NCI-H128 (cell line): Measurements from ENCODE around the gene AMMECR1.
A peak's percentile ranks its signal among the peaks of the same experiment; 100 is the strongest.

ENCODE experiments used
- DNase-seq: peaks from one replicate; lab custom pipeline; 2025; ENCODE audit not compliant: unreplicated experiment; lab: John Stamatoyannopoulos, UW

AMMECR1 gene

DNA sequence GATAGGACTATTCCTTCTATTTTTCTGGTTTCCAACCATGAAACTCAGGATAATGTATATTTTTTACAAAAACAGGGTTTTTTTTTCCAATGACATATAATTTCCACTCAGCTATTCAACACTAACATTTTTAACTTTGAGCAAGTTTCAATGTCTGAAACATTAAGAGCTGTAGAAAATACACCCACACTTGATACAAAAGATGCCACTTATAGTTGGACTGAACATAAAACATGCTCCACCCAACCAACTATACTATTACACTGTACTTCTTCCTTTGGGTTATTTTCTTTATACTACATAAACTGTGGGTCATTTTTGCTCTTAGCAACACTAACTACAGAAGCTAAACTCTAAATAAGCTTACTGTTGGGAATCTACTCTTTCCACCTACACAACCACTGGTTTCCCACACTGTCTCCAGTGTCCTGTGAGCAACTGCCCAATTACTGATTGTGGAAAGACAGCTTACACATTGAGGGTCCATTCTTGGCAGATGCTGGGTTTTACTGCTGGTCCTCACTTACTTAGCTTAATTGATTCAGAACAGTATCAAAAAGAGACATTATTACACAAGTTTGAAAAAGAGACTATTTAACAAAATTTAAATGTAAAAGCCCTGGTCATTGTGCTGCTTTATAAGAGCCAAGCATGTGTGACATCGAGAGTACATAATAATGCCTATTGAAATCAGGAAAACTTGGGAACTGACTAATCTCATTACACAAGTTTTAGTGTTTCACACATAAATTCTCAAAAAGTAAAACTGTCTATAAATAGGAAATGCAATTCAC lies 6.3 kb downstream of the AMMECR1 start:
- DNase-seq = no peak

- DNase-seq = no peak
Measured at GRCh38 chrX:110310896-110311295, 7.0 kb downstream of the AMMECR1 start.

DNA sequence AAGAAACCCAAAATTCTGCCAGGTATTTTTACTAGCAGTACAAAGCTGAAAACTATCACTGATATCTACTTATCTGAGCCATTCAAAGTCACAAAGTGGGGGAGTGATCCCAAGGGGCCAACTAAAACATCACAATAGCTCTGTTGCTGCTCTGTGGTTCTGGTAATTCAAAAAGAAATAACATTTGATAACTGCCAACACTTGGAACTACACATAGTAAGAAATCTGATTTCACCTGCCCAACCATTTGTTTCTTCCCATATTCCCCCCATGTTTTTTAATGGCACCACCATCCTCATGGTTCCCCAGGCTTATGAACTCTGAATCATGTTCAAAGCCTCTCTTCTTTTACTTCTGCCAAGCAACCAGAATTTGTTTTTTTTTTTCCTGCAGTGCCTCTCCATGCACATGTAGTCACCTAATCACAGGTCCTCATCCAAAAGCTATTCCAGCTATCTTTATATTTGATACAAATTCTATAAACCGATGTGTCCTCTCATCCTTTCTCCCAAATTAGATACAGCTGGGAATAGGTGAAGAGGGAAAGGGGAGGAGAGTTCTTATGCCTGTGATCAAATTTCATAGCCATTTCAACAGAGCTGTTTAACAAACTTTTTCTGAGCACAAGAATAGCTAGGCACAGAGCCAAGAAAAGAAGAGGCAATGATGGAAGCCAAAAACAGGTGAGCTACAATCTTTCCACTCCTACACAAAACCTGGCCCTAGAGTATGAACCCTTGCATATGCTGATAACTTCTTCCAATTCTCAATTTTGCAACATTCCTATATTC lies 7.7 kb downstream of the AMMECR1 start:
- peak; percentile 24 for DNase-seq

GRCh38 chrX:110308220-110308619 lies 9.7 kb downstream of the AMMECR1 start:
- no peak for DNase-seq

- no peak for DNase-seq
Measured at GRCh38 chrX:110304884-110305283, 13.0 kb downstream of the AMMECR1 start.

DNA sequence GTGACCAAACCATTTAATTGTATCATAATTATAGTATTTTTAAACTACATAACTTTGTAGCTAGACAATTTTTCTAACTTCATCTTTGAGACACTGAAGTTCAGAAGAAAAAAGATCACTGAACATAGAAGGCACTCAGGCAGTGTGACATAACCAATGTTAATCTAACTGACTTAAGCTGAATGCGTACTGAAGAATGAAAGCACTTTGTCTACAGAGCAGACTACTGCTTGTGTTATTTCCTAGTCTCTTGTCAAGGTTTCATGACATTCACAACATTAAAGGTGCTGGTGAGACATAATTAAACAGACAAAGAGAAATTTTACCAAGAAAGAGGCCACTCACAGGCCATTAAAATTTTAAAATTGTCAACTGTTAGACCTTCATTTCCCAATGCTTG lies 13.5 kb downstream of the AMMECR1 start:
- no peak for DNase-seq

- no peak for DNase-seq
Measured at GRCh38 chrX:110302975-110303374, 14.9 kb downstream of the AMMECR1 start.

GRCh38 chrX:110301194-110301593 lies 16.7 kb downstream of the AMMECR1 start:
- DNase-seq = no peak

GRCh38 chrX:110294087-110294486 lies 23.8 kb downstream of the AMMECR1 start:
- no peak for DNase-seq

GRCh38 chrX:110293658-110294057 lies 24.2 kb downstream of the AMMECR1 start:
- no peak for DNase-seq

DNA sequence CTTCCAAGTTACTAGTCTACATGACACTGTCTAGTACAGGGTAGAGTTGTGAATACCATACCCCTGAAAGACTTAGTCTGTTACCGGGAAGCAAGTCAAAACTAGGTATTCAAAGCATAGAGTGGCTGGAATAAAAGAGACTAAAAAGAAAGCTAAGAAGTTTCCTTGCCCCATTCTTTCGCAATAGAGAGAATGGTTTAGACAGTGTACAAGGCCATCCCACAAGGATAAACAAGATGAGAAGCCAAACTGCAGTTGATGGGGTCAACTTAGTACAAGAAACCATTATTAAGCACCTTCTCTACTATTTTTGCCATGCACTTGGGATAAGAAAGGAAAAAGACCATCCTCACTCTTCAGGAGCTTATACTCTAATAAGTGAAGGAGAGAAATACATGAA lies 30.3 kb downstream of the AMMECR1 start:
- no peak for DNase-seq

DNA sequence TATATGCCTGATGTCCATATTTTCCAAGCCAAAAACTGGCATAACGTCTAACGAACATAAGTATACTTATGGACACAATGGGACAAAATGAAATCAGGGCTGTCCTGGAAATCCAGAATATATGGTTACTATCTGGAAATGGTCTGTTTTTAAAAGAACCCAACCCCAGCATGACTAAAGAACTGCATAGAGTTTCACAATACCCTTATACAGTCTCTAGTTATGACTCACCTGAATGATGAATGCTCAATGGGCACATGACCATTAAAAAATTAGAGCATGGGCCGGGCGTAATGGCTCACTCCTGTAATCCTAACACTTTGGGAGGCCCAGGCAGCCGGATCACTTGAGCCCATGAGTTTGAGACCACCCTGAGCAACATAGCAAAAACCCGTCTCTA lies 31.8 kb downstream of the AMMECR1 start:
- DNase-seq = no peak

GRCh38 chrX:110284159-110284558 lies 33.7 kb downstream of the AMMECR1 start:
- no peak for DNase-seq

DNA sequence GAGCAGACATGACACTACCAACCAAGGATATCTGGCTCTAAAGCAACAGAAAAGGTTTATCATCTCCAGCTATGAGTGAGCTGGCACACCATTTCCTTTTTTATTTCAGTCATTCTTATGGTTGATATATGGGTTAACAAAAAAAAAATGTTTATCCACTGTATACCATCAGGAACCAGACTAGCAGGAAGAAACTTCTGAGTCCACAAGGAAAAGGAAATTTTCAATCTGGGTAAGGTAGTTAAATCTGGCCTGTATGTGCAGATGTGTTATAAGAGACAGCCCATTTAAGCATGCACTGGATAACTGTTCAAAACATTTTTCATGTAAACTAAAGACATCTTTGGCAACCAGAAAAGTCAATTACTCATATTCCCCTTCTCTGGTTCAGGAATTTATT lies 35.0 kb downstream of the AMMECR1 start:
- DNase-seq = no peak

DNA sequence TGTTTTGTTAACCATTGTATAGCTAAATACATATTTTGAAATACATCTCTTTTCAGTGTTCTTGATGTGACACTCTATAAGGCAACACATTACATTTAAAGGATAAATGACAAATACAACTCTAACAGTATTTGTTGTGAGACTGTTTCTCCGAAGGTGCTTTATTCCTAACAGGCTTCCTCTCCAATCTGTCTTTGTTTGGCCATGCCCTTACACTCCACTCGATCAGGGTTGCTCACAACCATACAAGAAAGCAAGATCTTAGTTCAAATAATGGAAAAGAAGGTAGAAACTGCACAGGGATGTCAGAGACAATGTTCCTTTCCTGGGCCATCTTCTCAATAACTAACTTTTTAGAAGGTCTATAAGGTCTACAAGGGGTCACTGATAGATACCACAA lies 36.5 kb downstream of the AMMECR1 start:
- DNase-seq = no peak

DNA sequence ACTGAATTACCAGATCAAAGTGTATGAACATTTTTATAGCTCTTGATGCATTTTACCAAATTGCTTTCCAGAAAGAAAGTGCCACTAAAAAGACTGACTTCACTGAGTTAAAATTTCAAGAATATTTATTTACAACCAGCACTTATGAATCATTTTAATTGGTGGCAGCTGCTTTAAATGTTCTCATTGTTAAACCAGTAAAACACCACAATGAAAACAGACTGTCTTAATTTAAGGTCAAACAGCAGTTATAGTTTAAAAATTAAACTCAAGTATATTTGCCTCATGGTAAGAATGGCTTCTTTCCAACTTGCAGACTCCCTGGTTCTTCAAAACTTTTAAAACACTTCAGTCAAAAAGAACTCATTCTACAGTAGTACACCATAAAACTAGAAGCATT lies 36.9 kb downstream of the AMMECR1 start:
- no peak for DNase-seq

- no peak for DNase-seq
Measured at GRCh38 chrX:110277609-110278008, 40.3 kb downstream of the AMMECR1 start.

GRCh38 chrX:110276778-110277177 lies 41.1 kb downstream of the AMMECR1 start:
- DNase-seq = no peak

DNA sequence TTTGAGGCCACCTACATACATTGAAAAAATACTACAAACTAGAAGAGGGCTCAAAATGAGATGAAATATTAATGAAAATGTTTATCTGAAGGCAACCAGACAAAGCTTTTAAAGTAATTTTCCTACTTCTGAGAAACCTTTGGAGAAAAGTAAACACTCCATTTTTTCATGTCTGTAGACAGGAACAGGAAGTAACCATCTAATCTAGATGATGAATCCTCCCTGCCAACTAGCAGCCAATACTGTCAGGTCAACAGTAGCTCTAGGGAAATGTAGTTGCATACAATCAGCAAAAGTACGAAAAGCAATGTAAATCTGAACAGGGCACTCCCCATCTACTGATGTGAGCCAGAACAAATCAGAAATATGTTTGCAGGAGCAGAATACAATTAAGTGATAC lies 49.0 kb downstream of the AMMECR1 start:
- no peak for DNase-seq

DNA sequence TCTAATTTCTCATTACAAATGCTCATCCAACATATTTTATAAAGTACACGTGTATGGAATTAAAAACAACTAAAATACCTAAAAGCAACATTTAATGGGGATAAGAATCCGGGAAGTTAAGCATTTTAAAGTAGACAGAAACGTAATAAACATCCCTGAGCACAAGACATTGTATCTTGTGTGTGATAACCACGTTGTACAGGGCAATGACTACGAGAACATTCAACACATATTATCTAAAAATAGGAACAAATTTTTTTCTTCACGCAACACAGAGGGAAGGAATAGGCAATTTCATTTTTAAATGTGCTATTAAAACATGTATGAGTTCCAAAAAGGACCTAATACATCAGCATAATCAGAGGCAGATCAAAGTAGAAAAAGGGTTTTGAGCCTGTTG lies 49.5 kb downstream of the AMMECR1 start:
- DNase-seq = no peak

DNA sequence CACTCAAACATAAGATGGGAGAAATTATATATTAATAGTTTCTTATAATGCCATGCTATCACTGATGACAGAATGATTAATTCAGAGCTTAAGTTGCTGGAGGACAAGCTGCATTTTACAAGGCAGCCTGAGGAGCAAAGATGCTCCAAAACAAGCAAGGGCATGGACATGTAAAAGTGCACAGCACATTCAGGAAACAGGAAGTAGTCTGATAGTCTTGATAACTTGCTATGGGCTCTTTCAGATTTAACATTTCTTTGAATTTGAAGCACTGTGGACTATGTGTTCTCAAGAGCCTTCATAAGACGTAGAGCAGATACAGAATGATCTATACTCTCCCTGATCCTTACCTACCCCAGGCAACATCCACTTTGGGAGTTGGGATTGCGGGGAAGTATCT lies 50.0 kb downstream of the AMMECR1 start:
- DNase-seq = no peak

- no peak for DNase-seq
Measured at GRCh38 chrX:110265661-110266060, 52.2 kb downstream of the AMMECR1 start.
